Bronchial epithelial cell (primary cell): Measurements from ENCODE around the gene ITGB4. TPM values are rescaled to one million over a fixed set of nuclear protein-coding genes. Genes with fewer than 3 reads are reported as not detected.

Experiments
- DNase-seq: peaks from one replicate; pipeline ENCODE4 v3.0.0-alpha.2; 2010; ENCODE audit warnings: low read depth
- FAIRE-seq: peaks from 2 replicates; lab custom pipeline; 2011; peaks lifted over from hg19 to GRCh38; lab: Jason Lieb, UNC
- H3K27me3 ChIP-seq: 2 replicates; pipeline ENCODE4 v1.5.1; 2011; ENCODE audit warnings: low read length; ENCODE audit not compliant: control insufficient read depth, insufficient read depth
- H3K36me3 ChIP-seq: 2 replicates; pipeline ENCODE4 v1.5.1; 2011; ENCODE audit warnings: low read length; ENCODE audit not compliant: control insufficient read depth, insufficient read depth
- H3K4me3 ChIP-seq: 2 replicates; pipeline ENCODE4 v1.5.1; 2011; ENCODE audit warnings: mild to moderate bottlenecking, low read depth, low read length, control low read depth
- total RNA-seq: library from RNA; depleted of rRNA; stranded (reverse); fragments of >200 nt; gene quantifications from 2 replicates; pipeline ENCODE4 v1.2.1, GENCODE V29; 2014
- TF ChIP-seq, protein P1 (sequence below): IDR thresholded peaks from 2 replicates; pipeline ENCODE4 v1.5.1; 2011; ENCODE audit warnings: mild to moderate bottlenecking, moderate library complexity, low read length, control low read depth, inconsistent platforms; ENCODE audit not compliant: insufficient read depth, severe bottlenecking

ITGB4 gene
- total RNA-seq, 1 donor from 2014 or later = 565 TPM

DNA sequence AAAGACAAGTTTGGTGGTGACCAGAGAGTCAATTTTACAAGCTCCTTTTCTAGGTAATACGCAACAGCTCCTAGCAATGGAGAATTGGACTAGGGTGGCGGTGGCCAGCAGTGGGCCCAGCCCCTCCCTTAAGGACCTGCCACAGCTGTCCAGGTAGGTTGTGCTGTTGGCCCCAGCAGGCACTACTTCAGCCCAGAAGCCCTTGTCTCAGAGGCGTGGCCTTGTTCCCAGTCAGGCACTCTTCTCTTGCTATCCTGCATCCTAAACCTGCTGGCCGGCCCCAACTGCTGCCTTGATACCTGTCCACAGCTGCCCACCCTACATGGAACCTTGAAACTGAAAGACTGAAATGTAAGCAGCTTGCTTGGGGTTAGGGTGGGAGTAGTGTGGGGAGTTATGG lies 44.7 kb downstream of the ITGB4 start:
- FAIRE-seq (no peak), DNase-seq (no peak)
- Histone ChIP-seq H3K4me3 (no peak overlapping the region), H3K27me3 (no peaks in the 10 kb centered on the region), H3K36me3 (no peaks in the 10 kb centered on the region)
- TF ChIP-seq, protein P1, sequence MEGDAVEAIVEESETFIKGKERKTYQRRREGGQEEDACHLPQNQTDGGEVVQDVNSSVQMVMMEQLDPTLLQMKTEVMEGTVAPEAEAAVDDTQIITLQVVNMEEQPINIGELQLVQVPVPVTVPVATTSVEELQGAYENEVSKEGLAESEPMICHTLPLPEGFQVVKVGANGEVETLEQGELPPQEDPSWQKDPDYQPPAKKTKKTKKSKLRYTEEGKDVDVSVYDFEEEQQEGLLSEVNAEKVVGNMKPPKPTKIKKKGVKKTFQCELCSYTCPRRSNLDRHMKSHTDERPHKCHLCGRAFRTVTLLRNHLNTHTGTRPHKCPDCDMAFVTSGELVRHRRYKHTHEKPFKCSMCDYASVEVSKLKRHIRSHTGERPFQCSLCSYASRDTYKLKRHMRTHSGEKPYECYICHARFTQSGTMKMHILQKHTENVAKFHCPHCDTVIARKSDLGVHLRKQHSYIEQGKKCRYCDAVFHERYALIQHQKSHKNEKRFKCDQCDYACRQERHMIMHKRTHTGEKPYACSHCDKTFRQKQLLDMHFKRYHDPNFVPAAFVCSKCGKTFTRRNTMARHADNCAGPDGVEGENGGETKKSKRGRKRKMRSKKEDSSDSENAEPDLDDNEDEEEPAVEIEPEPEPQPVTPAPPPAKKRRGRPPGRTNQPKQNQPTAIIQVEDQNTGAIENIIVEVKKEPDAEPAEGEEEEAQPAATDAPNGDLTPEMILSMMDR = no peak

DNA sequence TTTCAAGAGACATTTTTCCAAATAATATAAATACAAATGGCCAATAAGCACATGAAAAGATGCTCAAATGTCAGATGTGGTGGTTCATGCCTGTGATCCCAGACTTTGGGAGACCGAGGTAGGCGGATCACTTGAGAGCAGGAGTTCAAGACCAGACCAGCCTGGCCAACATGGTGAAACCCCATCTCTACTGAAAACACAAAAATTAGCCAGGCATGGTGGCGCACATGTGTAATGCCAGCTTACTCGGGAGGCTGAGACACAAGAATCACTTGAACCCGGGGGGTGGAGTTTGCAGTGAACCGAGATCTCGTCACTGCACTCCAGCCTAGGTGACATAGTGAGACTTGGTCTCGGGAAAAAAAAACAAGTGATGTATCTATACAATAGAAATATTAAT lies 46.6 kb downstream of the ITGB4 start:
- Histone ChIP-seq H3K36me3 (no peaks in the 10 kb centered on the region), H3K27me3 (no peaks in the 10 kb centered on the region), H3K4me3 (no peak overlapping the region)
- DNase-seq = no peak
- FAIRE-seq = no peak
- TF ChIP-seq, protein P1 = no peak

DNA sequence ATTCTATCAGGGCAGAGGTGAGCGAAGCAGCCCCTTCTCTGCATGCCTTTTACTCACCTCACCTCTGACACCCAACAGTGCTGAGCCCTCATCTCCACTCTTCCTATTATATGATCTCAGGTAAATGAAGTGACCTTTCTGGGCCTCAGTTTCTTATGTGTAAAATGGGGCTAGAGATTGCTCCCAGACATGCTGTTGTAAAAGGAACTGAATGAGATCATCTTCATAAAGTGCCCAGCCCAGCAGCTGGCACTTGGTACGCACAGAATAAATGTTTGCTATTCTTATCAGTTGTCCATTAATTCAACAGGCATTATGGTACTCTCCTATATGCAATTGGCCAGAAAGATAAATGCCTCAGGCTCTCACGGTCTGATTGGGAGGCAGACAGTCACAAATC lies 48.3 kb downstream of the ITGB4 start:
- DNase-seq (no peak), FAIRE-seq (no peak)
- no peaks in the 10 kb centered on the region for H3K27me3 ChIP-seq

DNA sequence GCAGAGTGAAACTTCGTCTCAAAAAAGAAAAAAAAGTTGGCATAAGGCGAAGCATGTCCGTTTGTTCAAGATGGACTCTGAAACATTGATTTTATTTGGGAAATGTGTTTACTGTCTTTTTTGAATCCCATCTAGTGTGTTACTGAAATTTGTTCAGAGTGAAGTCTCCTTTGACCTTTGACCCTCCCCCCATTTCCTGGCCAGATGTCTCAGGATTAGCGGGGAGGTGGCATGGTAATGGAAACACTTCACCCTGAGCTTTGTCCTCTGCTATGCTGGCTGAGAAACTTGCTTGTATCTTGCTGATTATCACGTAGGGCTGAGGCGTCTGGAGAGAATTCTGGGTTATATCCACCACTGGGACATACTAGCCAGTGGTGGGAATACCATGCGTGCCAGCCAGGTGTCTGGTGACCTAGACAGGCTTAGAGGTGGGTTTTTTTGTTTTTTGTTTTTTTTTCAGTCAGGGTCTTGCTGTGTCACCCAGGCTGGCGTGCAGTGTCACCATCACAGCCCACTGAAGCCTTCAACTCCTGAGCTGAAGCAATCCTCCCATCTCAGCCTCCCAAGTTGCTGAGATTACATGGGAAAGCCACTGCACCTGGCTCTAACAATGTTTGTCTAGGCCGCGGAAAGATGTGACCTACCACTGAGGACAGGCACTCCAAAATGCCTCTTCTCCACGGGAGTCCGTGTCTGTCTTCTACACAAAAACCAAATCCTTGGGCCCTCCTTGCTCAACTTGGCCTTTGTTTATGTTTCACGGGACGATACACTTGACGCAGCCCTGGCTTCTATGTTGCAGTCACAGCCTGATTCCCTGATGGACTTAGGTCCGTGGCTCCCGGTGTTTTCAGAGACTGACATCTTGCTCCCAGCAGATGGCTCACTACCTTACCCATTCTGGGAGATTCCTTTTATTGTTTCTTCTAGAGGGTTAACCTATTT lies 50.3 kb downstream of the ITGB4 start:
- no peak for FAIRE-seq
- TF ChIP-seq, protein P1 = peak; percentile 37
- no peaks in the 10 kb centered on the region for H3K27me3 ChIP-seq
- DNase-seq = peak; percentile 42
- H3K4me3 ChIP-seq = no peak overlapping the region
- no peaks in the 10 kb centered on the region for H3K36me3 ChIP-seq

More for the DNA sequence above, 48.3 kb downstream of the ITGB4 start:
- TF ChIP-seq, protein P1 = no peak
- no peak overlapping the region for H3K4me3 ChIP-seq
- H3K36me3 ChIP-seq = no peaks in the 10 kb centered on the region

DNA sequence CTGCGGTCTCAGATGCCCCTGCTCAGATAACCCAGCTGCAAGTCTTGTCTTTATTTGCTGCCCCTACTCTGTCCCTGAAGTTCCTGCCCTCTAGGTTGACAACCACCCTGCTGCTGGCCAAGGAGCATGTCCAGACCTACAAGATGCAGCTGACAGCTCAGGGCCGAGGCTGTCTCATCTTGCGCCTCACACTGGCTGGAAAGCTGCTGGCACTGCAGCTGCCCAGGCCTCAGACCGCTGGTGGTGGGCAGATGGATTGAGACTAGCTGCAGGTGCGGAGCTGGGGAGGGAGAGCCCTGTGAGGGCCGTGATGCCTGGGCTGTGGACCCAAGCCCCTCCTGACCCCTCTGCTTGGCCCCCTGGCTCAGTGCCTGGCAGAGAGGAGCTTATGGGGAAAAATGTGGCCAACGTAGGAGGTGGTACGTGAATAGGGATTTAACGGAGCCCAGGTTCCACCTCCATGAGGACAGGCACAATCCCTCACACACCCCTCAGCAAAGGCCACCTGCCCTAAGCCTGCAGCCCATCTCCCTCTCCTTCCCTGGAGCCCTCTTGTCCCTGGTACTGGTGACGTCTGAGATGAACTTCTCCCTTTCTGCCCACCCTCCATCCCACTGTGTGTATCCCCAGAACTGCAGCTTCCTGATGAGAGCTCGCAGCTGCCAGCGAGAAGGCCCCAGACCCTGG lies 52.0 kb downstream of the ITGB4 start:
- H3K4me3 ChIP-seq = no peak overlapping the region
- H3K27me3 ChIP-seq = no peaks in the 10 kb centered on the region
- FAIRE-seq (no peak), DNase-seq (no peak)
- TF ChIP-seq, protein P1 = no peak
- no peaks in the 10 kb centered on the region for H3K36me3 ChIP-seq
